Stimulated activated CD4-positive, alpha-beta T cell treated with anti-CD3 and anti-CD28 coated beads, Interleukin-15, amount 100 ng/mL, for 48 hours (primary cell): ENCODE results near the gene MIDN.

Experiments used
- DNase-seq, 2 donors: peaks; one replicate each; pipeline ENCODE4 v3.0.0-alpha.2; 2020; ENCODE audit warnings: low read depth in 2 of 2

The MIDN gene

DNA sequence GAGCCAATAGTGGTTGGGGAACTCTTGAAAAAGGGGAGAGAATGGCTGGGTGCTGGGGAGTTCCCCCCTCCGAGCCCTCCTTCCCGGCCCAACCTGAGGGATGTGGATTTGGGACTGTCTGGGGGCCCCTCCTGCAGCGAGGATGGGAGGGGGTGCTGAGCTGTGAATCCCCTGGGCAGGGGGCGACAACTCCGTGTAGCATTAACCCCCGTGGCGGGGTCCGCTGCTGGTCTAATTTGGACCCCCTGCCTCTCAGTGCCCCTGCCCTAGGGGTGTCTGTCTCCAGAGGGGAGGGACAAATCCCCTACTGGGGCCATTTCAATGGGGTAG lies 9.7 kb downstream of the MIDN start:
- DNase-seq = no peak

DNA sequence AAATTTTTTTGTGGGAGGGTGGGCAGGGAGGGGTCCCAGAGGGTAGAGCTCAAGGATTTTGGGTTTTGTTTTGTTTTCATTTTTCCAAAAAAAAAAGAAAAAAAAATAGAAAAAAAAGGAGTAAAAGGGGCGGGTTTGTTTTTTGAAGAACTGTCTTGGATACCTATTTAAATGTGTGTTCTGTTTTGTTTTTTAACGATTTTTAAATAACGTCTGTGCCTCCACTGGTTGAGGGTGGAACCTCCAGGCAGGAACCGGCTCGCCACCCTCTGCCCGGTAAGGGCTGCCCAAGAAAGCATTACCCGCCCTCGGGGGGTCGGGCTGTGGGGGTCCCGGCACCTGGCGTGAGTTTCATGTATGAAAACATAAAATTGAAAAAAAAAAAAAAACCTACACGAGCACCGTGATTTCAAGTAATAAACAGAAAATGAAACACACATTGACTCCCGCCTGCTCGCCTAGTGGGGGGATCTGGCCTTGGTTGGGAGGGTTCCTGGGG lies 10.4 kb downstream of the MIDN start:
- no peak for DNase-seq

GRCh38 chr19:1259206-1259875 lies 11.0 kb downstream of the MIDN start:
- no peak for DNase-seq

GRCh38 chr19:1259876-1260748 lies 11.7 kb downstream of the MIDN start:
- DNase-seq = no peak

DNA sequence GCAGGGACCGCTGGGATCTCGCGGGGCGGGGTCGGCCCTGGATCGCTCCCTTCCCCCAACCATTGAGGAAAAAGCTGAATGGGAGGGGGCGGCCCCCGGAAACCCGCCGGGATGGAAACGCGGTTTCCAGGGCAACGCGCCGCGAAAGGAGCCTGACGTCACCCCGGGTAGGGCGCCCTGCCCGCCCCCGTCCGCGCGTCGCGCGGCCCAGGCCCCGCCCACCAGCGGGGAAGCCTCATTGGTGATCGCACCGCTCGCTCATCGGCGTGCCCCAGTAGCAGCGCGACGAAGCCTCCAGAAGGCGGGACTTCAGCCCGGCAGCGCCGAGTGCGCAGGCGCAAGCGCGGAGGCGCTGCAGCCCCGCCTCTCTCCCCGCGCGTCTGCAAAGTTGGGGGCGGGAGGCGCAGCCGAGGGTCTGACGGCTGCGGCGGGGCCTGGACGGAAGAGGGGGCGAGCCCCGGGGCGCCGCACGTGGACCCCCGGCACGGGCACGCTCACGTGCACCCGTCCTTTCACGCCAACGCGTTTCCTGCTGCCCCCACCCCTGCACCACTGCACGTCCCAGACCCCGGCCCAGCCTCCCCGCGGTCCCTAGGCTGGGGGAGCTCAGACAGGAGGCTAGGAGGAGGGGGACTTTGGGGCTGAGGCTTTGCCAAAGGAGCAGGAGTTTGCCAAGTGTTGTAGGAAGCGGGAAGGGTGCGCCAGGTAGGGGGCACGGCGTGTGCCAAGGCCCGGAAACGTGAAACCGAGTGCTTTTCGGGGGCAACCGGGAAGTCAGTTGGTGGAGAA lies 12.6 kb downstream of the MIDN start:
- DNase-seq = peak; percentile 95 to 97

GRCh38 chr19:1261538-1261797 lies 13.1 kb downstream of the MIDN start:
- DNase-seq = no peak

GRCh38 chr19:1261798-1262622 lies 13.6 kb downstream of the MIDN start:
- no peak for DNase-seq

DNA sequence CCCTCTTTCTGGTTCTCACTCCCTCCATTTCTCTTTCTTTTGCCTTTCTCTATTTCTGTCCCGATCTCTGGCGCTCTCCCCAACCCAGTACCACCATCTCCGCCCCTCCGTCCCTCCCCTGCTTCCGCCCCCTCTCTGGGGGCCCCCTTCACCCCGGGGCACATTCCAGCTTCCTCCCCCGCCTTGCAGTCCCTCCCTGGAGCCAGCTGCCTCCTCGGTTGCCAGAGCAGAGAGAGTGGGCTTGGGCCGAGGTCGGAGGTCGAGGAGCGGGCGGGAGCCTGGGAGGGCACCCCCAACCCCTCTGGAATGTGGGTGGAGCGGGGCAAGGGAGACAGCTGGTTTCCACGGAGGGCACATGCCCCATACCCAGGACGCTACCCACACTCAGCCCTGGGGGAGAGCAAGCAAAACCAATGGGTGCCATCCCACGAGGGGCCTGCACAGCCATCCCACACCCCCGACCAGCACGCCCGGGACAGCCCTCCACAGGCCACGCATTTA lies 14.3 kb downstream of the MIDN start:
- no peak for DNase-seq

- no peak for DNase-seq
Measured at GRCh38 chr19:1263188-1263587, 14.8 kb downstream of the MIDN start.

- no peak for DNase-seq
Measured at GRCh38 chr19:1264801-1265614, 16.6 kb downstream of the MIDN start.

- DNase-seq = no peak
Measured at GRCh38 chr19:1265615-1266128, 17.3 kb downstream of the MIDN start.

DNA sequence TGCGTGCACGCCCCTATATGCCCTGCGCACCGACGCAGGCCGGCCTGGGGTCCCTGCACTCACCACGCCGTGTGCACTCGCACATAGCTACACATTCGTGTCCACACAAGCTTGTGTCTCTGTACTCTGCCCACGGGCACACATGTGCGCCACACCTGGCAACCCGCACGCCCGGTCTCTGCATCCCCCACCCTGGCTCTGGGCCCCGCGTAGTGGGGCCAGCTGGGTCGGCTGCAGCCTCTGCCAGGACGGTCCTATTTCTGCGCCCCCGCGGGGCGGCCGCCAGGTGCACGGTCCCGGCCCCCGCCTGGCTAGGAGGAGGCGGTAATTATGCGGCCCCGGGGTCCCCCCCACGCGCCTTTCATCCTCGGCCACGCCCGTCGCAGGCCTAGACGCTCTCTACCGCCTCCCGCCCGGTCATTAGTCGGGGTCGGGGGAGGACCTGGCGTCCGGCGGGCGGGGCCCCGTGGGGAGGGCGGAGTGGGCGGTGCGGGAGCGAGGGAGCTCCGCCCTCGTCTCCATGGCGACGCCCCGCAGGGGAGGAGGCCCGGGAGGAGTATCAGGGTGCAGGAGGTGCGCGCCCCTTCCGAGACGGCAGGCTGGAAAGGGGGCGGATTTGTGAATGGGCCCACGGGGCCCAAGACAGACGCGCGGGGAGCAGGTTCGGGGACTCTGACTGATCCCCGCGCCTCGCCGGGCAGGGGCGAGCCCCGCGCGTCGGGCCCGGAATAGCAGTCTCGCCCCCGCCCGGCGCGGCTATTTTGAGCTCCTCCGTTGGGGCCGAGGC lies 17.9 kb downstream of the MIDN start:
- DNase-seq = peak in 1 of 2 donors; percentile 79

DNA sequence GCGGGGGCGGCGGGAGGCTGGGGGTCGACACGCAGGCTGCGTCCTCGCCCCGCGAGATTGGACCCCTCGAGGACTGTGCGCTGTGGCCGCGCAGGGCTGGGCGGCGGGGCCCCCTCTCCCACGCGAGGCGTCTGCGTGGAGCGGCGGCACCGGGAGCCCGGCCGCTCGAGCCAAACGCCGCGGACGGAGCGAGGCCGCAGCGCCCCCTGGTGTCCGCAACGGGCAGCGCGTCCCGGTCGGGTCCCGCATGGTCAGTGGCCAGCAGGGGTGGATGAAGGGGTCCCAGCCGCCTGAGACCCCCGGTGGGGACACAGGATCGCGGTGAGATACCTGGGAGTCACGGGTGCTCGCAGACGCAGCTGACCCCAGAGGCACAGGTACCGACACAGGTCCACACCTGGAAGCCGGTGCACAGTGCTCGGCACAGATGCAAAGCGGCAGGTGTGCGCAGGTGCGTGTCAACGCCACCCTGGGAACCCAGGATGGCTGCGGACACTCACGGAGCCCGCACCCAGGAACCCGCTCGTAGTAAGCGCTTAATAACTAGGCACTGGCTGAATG lies 18.6 kb downstream of the MIDN start:
- peak in 1 of 2 donors; percentile 57 for DNase-seq

DNA sequence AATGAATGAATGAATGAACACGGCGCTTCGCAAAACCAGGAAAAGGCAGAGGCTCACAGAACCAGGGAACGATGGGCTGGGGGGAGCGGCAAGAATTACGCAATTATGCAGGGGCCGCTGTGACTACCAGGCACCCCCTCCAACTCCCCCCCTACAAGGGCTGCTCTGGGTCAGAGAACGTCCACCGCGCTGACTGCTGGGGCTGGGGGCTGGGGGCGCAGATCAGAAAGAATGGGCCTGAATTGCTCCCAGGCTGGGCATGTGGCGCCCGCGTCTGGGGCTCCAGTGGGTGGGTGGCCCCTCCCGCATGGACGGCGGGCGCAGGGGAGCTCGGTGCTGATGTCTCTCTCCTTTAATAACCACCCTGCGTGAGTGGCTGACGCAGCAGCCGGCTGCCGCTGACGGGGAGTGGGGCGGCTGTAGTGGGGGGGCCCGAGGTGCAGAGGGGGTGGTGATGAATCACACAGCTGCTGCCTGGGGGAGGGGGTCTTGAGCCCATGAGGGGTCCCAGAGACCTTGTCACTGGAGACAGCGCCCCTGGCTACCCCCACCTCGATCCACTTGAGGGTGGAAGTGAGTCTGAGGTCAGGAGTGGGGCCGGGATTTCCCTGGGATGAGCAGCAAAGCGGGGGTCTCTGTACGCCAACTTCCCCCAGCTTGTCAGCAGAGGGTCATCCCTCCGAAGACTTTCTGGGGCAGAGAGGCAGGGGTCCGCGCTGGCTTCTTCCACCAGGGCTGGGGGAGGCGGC lies 19.3 kb downstream of the MIDN start:
- no peak for DNase-seq

DNA sequence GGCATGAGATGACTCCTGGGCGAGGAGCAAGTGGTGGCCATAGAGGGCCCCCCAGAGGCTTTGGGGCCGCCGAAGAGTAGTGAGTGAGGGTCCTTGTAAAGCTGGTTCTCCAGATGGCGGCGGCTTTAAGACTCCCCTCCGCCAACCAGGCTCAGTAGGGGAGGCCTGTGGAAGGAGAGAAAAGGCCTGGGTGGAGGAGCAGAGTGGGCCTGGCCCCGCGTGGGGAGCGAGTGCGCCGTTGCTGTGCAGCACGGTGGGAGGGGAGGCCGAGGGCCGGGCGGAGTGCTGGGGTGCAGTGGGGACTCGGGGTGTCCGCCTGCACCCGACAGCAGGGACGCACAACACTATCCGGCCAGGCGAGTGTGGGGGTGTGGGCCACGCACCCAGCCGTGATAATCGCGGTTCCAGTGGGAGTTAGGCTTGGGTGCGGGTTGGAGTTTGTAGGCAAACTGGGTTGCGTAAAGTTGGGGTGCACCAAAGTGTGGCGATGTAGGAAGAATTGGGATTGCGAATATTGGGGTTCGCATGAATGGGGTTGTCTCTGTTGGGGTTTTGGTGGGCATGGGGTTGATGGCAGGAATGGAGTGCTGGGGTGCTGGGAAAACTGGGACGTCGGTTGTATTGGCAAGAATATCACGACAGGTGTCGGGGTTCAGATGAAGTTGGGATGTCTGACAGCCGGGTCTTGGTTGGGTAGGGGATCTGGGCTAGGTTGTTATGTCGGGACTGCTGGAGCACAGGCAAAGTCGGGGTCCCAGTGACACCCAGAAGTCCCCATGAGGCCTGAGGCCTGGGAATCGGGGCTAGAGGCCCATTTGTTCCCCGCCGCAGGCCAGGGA lies 20.1 kb downstream of the MIDN start:
- DNase-seq = no peak

DNA sequence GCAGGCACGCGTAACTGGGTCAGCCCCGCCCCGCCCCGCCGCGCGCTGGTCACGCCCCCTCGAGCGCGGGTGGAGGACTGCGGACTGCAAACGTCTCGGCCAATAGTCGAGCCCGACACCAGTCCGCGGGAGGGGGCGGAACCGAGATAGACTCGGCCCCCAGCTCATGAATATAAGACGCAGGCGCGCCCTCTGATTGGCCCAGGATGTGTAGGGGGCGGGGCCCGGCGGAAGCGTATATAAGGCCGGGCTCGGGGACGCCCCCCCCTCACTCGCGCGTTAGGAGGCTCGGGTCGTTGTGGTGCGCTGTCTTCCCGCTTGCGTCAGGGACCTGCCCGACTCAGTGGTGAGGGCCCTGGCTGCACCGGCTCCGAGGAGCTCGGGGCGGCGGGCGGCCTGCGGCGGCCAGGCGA lies 20.7 kb downstream of the MIDN start, which contains the start of gene CIRBP:
Gene CIRBP (plus strand): TSS at position 268 of the 413 bp plus-strand sequence. CDS start 1,602 bp downstream, outside the sequence.
- peak; percentile 99 for DNase-seq

- DNase-seq = peak; percentile 74 to 80
Measured at GRCh38 chr19:1269478-1270212, 21.3 kb downstream of the MIDN start.
